HG02973 (cell line): ENCODE data around the gene CARNS1.

Experiments
- ATAC-seq: cut with Tn5 transposase; IDR thresholded peaks from one replicate; pipeline ENCODE4 v1.9.1; 2021; ENCODE audit warnings: moderate library complexity; ENCODE audit not compliant: unreplicated experiment

Gene CARNS1

GRCh38 chr11:67376063-67376820 lies 39.2 kb upstream of the CARNS1 start:
- ATAC-seq = no peak

- ATAC-seq = no peak
These were observed 38.3 kb upstream of the CARNS1 start for GRCh38 chr11:67376873-67377808.

GRCh38 chr11:67378544-67378943 lies 36.9 kb upstream of the CARNS1 start:
- no peak for ATAC-seq

- ATAC-seq = no peak
These were observed 36.1 kb upstream of the CARNS1 start for GRCh38 chr11:67379061-67380058.

GRCh38 chr11:67381244-67381972 lies 34.1 kb upstream of the CARNS1 start:
- no peak for ATAC-seq

- peak; percentile 45 for ATAC-seq
These were observed 33.0 kb upstream of the CARNS1 start for GRCh38 chr11:67382276-67383136.

GRCh38 chr11:67384851-67385366 lies 30.6 kb upstream of the CARNS1 start:
- no peak for ATAC-seq

GRCh38 chr11:67387069-67387468 lies 28.4 kb upstream of the CARNS1 start:
- ATAC-seq = no peak

- no peak for ATAC-seq
These were observed 28.0 kb upstream of the CARNS1 start for GRCh38 chr11:67387518-67387917.

GRCh38 chr11:67389477-67389876 lies 26.0 kb upstream of the CARNS1 start:
- no peak for ATAC-seq

GRCh38 chr11:67390947-67391303 lies 24.6 kb upstream of the CARNS1 start:
- ATAC-seq = no peak

GRCh38 chr11:67391304-67392182 lies 23.9 kb upstream of the CARNS1 start, which contains the start of gene RAD9A:
TSS of gene RAD9A (plus strand) at chr11:67391986. CDS start at chr11:67392045, 59 bp downstream.
- ATAC-seq = peak; percentile 46

- ATAC-seq = no peak
These were observed 23.2 kb upstream of the CARNS1 start for GRCh38 chr11:67392183-67392715.

GRCh38 chr11:67393437-67393836 lies 22.0 kb upstream of the CARNS1 start:
- no peak for ATAC-seq

- no peak for ATAC-seq
These were observed 21.5 kb upstream of the CARNS1 start for GRCh38 chr11:67393990-67394389.

- no peak for ATAC-seq
These were observed 19.8 kb upstream of the CARNS1 start for GRCh38 chr11:67395555-67396258.

GRCh38 chr11:67396259-67396581 lies 19.3 kb upstream of the CARNS1 start:
- no peak for ATAC-seq
